Keratinocyte (primary cell): ENCODE measurements around the gene ADGRV1.

Experiments
- CTCF ChIP-seq, 3 experiments: IDR thresholded peaks in 1 of 3; conservative IDR thresholded peaks in 1 of 3; optimal IDR thresholded peaks in 1 of 3; 2 replicates in 2 of 3; 3 replicates in 1 of 3; pipeline versions ENCODE3 to v1.5.1; 2011; ENCODE audit warnings: low read length in 3 of 3, mild to moderate bottlenecking in 3 of 3, moderate library complexity in 2 of 3, control low read depth in 1 of 3, inconsistent platforms in 1 of 3; ENCODE audit not compliant: insufficient read depth in 2 of 3; ENCODE audit errors: extremely low read depth in 1 of 3
- EZH2 ChIP-seq: IDR thresholded peaks from one replicate; pipeline ENCODE4 v1.6.1; 2012; ENCODE audit warnings: inconsistent platforms, mild to moderate bottlenecking, low read length, moderate library complexity

DNA sequence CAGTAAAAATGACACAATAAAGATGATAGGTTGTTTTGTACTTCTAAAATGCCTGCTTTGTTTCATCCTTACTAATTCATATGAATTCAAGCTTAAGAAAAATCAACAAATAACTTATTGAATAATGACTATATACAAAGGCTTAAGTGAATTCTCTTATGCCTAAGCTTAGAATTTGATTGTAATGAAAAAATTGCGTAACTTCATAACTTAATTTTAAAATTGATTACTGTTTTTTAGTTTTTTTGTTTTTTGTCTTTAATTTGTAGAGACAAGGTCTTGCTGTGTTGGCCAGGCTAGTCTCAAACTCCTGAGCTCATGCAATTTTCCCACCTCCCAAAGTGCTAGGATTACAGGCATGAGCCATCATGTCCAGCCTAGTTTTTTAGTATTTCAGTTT, 432.6 kb downstream of the ADGRV1 start:
- TF ChIP-seq CTCF (optimal IDR thresholded peaks at IDR 0.05 in 1 of 3, IDR thresholded peaks at IDR 0.05 in 1 of 3, conservative IDR thresholded peaks at IDR 0.05 in 1 of 3; ENCODE audit: extremely low read depth in 1 of 3, insufficient read depth in 2 of 3, low read length in 3 of 3), result no peak
- no peak for TF ChIP-seq EZH2
